ENCODE data around the gene PDIA5. TPM values are rescaled to one million over a fixed set of nuclear protein-coding genes. Genes with fewer than 3 reads are reported as not detected.

Gene PDIA5
- total and polyA plus RNA-seq, 4 donors: 15.5 to 38.6 (median 30.7) TPM

- 73 to 84% methylated on average over 6 of the region's 6 CpGs for WGBS, 2 donors
- peak in 1 of 3 donors; percentile 29 for DNase-seq
- no peak overlapping the region for H3K9ac ChIP-seq (ENCODE audit: insufficient read depth in 1 of 2, low read length in 2 of 2)
Measured at GRCh38 chr3:123188058-123188457, 121.2 kb downstream of the PDIA5 start.

GRCh38 chr3:123193448-123194101 lies 126.8 kb downstream of the PDIA5 start:
- H3K9ac ChIP-seq (ENCODE audit: insufficient read depth in 1 of 2, low read length in 2 of 2): no peak overlapping the region
- H3K27ac ChIP-seq (ENCODE audit: low read depth in 1 of 2, low read length in 1 of 2): no peak overlapping the region
- no peak overlapping the region for H3K4me3 ChIP-seq
- H3K27me3 ChIP-seq (ENCODE audit: control insufficient read depth in 3 of 3, insufficient read depth in 3 of 3, low read length in 2 of 3): no peaks in the 10 kb centered on the region
- H3K4me1 ChIP-seq (ENCODE audit: control insufficient read depth in 5 of 5, insufficient read depth in 5 of 5, low read length in 5 of 5): peaks cover 0 to 2% (median 0%) of the 10 kb centered on the region in 5 donors
- TF ChIP-seq CTCF (IDR thresholded peaks at IDR 0.05; ENCODE audit: control extremely low read depth, extremely low read depth): no peak
- ATAC-seq (ENCODE audit: insufficient read depth, low FRiP score) (no peak), DNase-seq (no peak)
- 78 to 87% methylated on average over 5 of the region's 5 CpGs for WGBS, 2 donors
- H3K36me3 ChIP-seq (ENCODE audit: control insufficient read depth in 4 of 4, insufficient read depth in 4 of 4, low read length in 4 of 4): no peaks in the 10 kb centered on the region
- H3K9me3 ChIP-seq (ENCODE audit: control insufficient read depth in 4 of 4, insufficient read depth in 3 of 4, low read length in 3 of 4): no peaks in the 10 kb centered on the region

More at GRCh38 chr3:123188058-123188457, 121.2 kb downstream of the PDIA5 start:
- Histone ChIP-seq H3K36me3 (ENCODE audit: control insufficient read depth in 4 of 4, insufficient read depth in 4 of 4, low read length in 4 of 4) (no peaks in the 10 kb centered on the region), H3K9me3 (ENCODE audit: control insufficient read depth in 4 of 4, insufficient read depth in 3 of 4, low read length in 3 of 4) (no peaks in the 10 kb centered on the region), H3K4me1 (ENCODE audit: control insufficient read depth in 5 of 5, insufficient read depth in 5 of 5, low read length in 5 of 5) (no peaks in the 10 kb centered on the region), H3K4me3 (no peak overlapping the region), H3K27ac (ENCODE audit: low read depth in 1 of 2, low read length in 1 of 2) (no peak overlapping the region), H3K27me3 (ENCODE audit: control insufficient read depth in 3 of 3, insufficient read depth in 3 of 3, low read length in 2 of 3) (no peaks in the 10 kb centered on the region)
- no peak for TF ChIP-seq CTCF (IDR thresholded peaks at IDR 0.05; ENCODE audit: control extremely low read depth, extremely low read depth)
- no peak for ATAC-seq (ENCODE audit: insufficient read depth, low FRiP score)

GRCh38 chr3:123194552-123194951 lies 127.7 kb downstream of the PDIA5 start:
- Histone ChIP-seq H3K36me3 (ENCODE audit: control insufficient read depth in 4 of 4, insufficient read depth in 4 of 4, low read length in 4 of 4) (no peaks in the 10 kb centered on the region), H3K4me3 (no peak overlapping the region), H3K9me3 (ENCODE audit: control insufficient read depth in 4 of 4, insufficient read depth in 3 of 4, low read length in 3 of 4) (no peaks in the 10 kb centered on the region), H3K4me1 (ENCODE audit: control insufficient read depth in 5 of 5, insufficient read depth in 5 of 5, low read length in 5 of 5) (peaks cover 0 to 2% (median 0%) of the 10 kb centered on the region in 5 donors), H3K27ac (ENCODE audit: low read depth in 1 of 2, low read length in 1 of 2) (no peak overlapping the region), H3K9ac (ENCODE audit: insufficient read depth in 1 of 2, low read length in 2 of 2) (no peak overlapping the region), H3K27me3 (ENCODE audit: control insufficient read depth in 3 of 3, insufficient read depth in 3 of 3, low read length in 2 of 3) (no peaks in the 10 kb centered on the region)
- DNase-seq: peak; percentile 12 to 32 (median 21)
- no peak for ATAC-seq (ENCODE audit: insufficient read depth, low FRiP score)
- TF ChIP-seq CTCF (IDR thresholded peaks at IDR 0.05; ENCODE audit: control extremely low read depth, extremely low read depth): no peak
- WGBS, 2 donors: 37 to 60% methylated on average over 10 of the region's 10 CpGs

- Histone ChIP-seq H3K4me1 (ENCODE audit: control insufficient read depth in 5 of 5, insufficient read depth in 5 of 5, low read length in 5 of 5) (peaks cover 0 to 9% (median 4%) of the 10 kb centered on the region in 5 donors), H3K4me3 (no peak overlapping the region), H3K9me3 (ENCODE audit: control insufficient read depth in 4 of 4, insufficient read depth in 3 of 4, low read length in 3 of 4) (no peaks in the 10 kb centered on the region), H3K27ac (ENCODE audit: low read depth in 1 of 2, low read length in 1 of 2) (no peak overlapping the region), H3K9ac (ENCODE audit: insufficient read depth in 1 of 2, low read length in 2 of 2) (no peak overlapping the region), H3K36me3 (ENCODE audit: control insufficient read depth in 4 of 4, insufficient read depth in 4 of 4, low read length in 4 of 4) (no peaks in the 10 kb centered on the region), H3K27me3 (ENCODE audit: control insufficient read depth in 3 of 3, insufficient read depth in 3 of 3, low read length in 2 of 3) (no peaks in the 10 kb centered on the region)
- ATAC-seq (ENCODE audit: insufficient read depth, low FRiP score): no peak
- no peak for DNase-seq
- WGBS, 2 donors: 97 to 100% methylated on average over 1 of the region's 1 CpG
- TF ChIP-seq CTCF (IDR thresholded peaks at IDR 0.05; ENCODE audit: control extremely low read depth, extremely low read depth): no peak
Measured at GRCh38 chr3:123198372-123198771, 131.5 kb downstream of the PDIA5 start.

Data from lung (tissue), 12 donors.